NCI-H1105 (cell line): ENCODE data around the gene GAS2L3.

ENCODE experiments used
- DNase-seq: peaks from one replicate; lab custom pipeline; 2025; lab: John Stamatoyannopoulos, UW

The GAS2L3 gene

DNA sequence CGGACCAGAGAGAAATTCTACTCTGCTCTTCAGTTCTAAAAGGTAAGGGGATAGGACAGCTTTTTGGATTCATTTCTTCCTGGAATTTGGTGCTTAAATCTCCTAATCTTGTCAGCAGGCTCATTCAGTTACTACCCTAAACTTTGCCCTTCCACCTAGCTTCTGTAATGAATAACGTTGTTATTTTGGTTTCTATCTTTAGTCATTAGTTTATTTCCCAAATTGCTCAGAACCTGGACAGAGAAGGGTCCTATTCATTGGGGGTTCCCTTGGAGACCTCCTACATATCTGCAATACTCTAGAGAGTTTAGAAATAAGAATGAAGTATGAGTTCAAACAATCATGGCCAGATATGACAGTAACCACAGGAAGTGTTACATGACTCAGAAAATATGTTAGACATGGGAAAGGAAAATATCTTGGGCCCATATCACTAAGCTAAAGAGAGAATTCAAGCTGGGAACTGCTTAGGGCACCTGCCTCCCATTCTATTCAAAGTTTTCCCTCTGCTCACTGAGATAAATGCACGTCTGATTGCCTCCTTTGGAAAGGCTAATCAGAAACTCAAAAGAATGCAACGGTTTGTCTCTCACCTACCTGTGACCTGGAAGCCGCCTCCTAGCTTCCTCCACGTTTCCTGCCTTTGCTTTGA lies 87.9 kb downstream of the GAS2L3 start:
- no peak for DNase-seq

DNA sequence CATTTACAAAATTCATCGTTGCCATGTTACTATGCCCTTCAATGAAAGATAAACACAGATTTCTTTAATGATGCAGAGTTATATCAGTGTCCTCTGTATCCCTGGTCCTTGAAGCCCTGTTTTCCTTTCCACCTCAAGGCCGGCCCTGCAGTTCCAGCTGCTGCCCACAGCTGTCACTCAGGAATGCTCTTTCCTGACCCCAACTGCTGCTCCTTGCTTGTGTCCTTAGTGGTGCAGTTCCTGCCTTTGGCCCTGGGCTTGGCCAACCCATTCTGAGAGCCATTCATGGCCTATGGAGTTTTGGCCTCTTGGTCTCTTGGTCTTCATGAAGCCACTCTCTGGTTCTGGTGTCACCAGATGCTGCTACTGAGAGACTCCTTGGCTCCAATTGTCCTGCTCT lies 93.1 kb downstream of the GAS2L3 start:
- DNase-seq: no peak

DNA sequence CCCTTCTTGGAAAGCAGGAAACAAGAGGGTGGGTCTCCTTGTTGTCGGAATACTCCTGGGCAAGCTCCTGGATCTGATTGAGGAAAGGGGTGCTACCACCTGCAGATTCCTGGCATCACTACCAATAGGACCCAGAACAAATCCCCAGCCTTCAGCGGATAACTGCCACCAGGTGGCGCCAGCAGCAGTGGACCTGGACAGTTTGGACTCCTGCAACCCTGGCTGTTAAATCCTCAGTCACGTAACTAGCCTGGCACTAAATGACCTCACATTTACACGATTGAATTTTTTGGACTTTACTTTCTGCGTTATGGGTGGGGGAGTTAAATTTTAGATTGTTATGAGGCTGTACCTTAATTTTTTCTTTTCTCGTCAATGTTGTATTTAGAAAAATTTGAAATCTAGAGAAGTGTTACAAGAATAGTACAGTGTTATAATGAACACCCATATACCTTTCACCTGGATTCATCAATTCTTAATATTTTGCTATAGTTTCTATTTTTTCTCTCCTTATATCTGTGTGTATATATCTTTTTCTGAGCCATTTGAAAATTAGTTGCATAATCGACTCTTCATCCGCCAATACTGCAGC lies 95.6 kb downstream of the GAS2L3 start:
- peak; percentile 67 for DNase-seq

DNA sequence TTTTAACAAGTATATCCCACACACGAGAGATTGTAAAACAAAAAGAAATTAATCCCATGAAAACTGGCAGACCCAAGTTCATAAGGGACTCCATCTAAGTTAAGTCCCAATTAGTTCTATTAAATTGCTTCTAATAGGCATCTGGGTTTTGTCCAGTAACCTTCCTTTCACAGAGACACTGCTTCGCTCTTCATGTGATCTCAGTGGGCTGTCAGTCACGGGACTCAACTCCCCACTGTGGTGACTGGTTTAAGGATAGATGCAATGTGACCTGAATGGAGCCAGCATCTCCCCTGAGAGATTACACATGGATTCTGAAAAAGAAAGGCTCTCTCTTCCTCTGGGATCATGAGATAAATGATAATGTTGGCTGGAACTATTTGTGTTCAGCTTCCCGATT lies 96.4 kb downstream of the GAS2L3 start:
- DNase-seq: no peak

DNA sequence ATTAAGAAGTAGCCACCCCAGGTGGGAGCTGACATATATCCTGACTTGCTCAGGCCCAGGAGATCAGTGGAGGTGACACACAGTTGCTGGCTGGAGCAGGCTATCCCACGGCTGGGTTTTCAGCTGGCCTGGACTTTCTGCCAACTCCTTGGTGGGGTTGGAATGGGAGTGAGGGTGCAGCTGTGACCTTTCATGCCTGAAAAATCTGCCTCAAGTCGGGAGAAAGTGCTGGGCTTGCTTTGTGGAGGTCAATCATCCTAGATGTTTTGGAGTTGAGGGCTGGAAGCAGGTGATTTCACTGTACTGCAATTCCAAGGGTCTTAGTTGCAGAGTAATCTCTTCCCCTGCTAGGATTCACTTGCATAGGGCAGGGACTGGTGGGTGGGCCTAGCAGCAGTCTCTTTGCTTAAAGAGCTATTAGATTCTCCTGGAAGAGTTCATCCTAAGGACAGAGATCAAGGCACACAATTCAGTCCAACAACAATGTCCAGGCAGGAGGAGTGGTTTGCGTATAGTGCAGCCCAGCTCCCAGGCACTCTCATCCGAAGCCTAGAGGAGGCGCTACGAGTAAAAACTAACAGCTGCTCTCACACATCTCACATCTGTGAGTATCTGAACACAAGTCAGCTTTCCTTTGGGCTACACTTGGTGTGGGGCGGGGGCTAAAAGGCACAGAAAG lies 98.1 kb downstream of the GAS2L3 start:
- no peak for DNase-seq

DNA sequence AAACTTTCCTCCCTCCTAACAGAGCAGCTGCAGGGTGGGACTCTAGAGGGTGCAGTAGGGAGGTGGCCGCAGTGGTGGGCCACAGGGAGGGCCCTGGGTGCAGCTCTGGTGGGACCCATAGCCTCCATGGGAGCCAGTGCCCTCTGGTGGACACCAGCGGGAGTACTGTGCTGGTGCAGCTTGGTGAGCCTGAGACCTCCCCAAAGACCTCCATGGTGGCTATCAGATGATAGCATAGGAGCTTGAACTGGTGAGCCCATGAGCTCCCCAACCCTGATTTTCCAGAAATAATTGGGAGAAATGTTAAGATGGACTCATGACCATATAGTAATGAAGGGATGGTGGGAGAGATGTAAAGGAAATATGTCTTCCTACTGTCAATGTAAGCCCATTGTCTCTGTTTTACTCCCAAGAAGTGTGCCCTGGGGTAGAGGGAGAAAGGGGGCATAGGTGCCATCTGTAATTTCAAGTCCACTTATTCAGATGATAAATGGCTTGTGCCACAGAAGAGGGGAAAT lies 98.7 kb downstream of the GAS2L3 start:
- DNase-seq: peak; percentile 3

DNA sequence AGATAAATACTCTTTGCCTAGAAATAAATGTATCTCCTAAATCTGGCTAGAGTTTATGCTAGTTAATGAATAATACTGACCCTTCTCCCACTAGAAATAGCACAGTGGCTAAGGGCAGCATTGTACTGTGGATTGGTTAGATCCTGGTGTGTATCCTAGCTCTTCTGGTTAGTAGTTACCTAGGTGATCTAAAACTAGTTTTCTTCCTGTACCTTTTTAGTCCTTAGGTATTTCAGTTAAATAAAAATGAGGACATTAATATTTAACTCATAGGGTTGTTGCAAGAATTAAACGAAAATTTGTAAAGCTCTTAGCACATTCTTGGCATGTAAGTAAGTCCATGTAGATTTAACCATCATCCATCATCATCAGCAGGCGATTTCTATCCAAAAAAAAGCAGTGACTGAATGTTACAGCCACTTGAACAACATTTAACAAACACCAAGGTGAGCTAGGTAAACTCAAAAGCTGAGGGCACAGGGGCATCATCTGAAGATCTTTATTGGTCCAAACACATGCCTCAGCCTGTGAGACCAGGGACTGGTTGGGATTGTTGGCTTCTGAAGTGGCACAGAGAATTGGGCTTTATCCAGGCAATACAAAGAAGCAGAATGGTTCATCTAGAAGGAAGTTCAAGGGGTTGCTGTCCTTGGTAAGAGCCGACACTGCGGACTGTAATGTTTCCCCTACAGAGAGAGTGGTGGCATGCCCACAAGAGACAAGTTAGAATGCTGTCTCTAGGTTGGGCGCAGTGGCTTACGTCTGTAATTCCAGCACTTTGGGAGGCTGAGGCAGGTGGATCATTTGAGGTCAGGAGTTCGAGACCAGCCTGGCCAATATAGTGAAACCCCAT lies 100.8 kb downstream of the GAS2L3 start:
- DNase-seq: no peak
